ENCODE results near the gene SEPTIN5. TPM values are rescaled to one million over a fixed set of nuclear protein-coding genes. Genes with fewer than 3 reads are reported as not detected.
"Not testable (repeated sequence)": the region's sequence is repeated elsewhere in the genome, so short reads cannot be mapped to it uniquely, and the experiment has no call there.

Gene SEPTIN5
- total RNA-seq, 1 donor from 2014 or later = 197 TPM

DNA sequence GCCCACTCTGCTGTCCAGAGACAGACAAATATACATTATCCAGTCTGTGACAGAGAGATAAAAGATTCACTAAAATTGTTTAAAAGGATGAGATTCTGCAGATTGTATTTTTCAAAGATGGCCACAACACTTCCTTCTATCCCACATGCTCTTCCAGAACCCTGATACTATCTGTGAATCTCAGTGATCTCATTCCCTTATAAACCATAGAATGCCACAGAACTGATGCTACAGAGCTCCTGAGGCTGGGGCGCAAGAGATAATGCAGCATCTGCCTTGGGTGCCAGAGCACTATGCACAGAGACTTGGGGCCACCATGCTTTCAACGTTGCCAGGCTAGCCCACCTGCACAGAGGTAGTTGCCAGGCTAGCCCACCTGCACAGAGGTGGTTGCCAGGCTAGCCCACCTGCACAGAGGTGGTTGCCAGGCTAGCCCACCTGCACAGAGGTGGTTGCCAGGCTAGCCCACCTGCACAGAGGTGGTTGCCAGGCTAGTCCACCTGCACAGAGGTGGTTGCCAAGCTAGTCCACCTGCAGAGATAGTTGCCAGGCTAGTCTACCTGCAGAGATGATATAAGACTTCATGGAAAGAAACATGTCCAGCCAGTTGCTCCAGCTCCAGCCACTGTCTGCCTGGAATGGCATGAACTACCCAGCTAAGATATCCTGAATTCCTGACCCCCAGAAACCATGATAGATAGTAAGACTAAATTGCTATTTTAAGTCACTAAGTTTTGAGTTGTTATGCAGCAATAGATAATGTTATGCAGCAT is 17.6 kb upstream of the SEPTIN5 start:
- peak; percentile 49 for DNase-seq (ENCODE audit: low spot score)
- no peak overlapping the region for H3K4me3 Mint-ChIP-seq (ENCODE audit: unreplicated experiment)
- H3K27ac Mint-ChIP-seq (ENCODE audit: unreplicated experiment) = peak overlapping the region; percentile 75
- peaks cover 16% of the 10 kb centered on the region for H3K4me1 Mint-ChIP-seq (ENCODE audit: low read depth)
- TF ChIP-seq, protein P1, sequence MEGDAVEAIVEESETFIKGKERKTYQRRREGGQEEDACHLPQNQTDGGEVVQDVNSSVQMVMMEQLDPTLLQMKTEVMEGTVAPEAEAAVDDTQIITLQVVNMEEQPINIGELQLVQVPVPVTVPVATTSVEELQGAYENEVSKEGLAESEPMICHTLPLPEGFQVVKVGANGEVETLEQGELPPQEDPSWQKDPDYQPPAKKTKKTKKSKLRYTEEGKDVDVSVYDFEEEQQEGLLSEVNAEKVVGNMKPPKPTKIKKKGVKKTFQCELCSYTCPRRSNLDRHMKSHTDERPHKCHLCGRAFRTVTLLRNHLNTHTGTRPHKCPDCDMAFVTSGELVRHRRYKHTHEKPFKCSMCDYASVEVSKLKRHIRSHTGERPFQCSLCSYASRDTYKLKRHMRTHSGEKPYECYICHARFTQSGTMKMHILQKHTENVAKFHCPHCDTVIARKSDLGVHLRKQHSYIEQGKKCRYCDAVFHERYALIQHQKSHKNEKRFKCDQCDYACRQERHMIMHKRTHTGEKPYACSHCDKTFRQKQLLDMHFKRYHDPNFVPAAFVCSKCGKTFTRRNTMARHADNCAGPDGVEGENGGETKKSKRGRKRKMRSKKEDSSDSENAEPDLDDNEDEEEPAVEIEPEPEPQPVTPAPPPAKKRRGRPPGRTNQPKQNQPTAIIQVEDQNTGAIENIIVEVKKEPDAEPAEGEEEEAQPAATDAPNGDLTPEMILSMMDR (IDR thresholded peaks at IDR 0.05) = no peak
- no peaks in the 10 kb centered on the region for H3K9me3 Mint-ChIP-seq (ENCODE audit: low read depth)
- H3K27me3 Mint-ChIP-seq (ENCODE audit: low read depth) = no peaks in the 10 kb centered on the region
- no peaks in the 10 kb centered on the region for H3K36me3 Mint-ChIP-seq (ENCODE audit: low read depth)

DNA sequence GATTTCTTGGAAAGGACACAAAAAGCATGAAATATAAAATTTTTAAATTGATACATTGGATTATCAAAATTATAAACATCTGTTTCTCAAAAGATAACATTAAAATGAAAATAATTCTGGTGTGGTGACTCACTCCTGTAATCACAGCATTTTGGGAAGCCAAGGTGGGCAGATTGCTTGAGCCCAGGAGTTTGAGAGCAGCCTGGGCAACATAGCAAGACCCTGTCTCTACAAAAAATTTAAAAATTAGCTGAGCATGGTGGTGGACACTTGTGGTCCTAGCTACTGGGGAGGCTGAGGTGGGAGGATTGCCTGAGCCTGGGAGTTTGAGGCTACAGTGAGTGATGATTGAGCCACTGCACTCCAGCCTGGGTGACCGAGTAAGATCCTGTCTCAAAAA is 16.4 kb upstream of the SEPTIN5 start:
- DNase-seq (ENCODE audit: low spot score) = peak; percentile 5
- H3K9me3 Mint-ChIP-seq (ENCODE audit: low read depth); H3K4me3 Mint-ChIP-seq (ENCODE audit: unreplicated experiment); H3K27me3 Mint-ChIP-seq (ENCODE audit: low read depth); H3K27ac Mint-ChIP-seq (ENCODE audit: unreplicated experiment); H3K36me3 Mint-ChIP-seq (ENCODE audit: low read depth): not testable (repeated sequence)
- H3K4me1 Mint-ChIP-seq (ENCODE audit: low read depth) = peaks cover 10% of the 10 kb centered on the region

DNA sequence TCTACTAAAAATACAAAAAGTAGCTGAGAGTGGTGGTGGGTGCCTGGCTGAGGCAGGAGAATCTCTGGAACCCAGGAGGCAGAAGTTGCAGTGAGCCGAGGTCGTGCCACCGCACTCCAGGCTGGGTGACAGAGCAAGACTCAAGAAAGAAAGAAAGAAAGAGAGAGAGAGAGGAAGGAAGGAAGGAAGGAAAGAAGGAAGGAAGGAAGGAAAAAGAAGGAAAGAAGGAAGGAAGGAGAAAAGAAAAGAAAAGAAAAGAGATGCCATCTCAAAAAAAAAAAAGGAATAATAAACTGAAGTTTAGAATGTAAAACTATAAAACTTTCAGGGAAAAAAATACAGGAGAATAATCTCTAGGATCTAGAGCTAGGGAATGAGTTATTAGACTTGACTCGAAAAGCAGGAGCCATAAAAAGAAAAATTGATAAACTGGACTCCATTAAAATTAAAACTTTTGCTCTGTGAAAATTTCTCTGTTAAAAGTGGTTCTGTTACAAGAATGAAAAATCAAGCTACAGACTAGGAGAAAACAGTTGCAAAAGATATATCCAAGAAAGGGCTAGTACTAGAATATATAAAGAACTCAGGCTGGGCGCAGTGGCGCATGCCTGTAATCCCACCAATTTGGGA is 13.4 kb upstream of the SEPTIN5 start:
- no peaks in the 10 kb centered on the region for H3K36me3 Mint-ChIP-seq (ENCODE audit: low read depth)
- DNase-seq (ENCODE audit: low spot score) = peak; percentile 18
- no peak overlapping the region for H3K4me3 Mint-ChIP-seq (ENCODE audit: unreplicated experiment)
- TF ChIP-seq, protein P1 (IDR thresholded peaks at IDR 0.05) = no peak
- no peaks in the 10 kb centered on the region for H3K27me3 Mint-ChIP-seq (ENCODE audit: low read depth)
- H3K4me1 Mint-ChIP-seq (ENCODE audit: low read depth) = peaks cover 6% of the 10 kb centered on the region
- H3K9me3 Mint-ChIP-seq (ENCODE audit: low read depth) = no peaks in the 10 kb centered on the region
- no peak overlapping the region for H3K27ac Mint-ChIP-seq (ENCODE audit: unreplicated experiment)

DNA sequence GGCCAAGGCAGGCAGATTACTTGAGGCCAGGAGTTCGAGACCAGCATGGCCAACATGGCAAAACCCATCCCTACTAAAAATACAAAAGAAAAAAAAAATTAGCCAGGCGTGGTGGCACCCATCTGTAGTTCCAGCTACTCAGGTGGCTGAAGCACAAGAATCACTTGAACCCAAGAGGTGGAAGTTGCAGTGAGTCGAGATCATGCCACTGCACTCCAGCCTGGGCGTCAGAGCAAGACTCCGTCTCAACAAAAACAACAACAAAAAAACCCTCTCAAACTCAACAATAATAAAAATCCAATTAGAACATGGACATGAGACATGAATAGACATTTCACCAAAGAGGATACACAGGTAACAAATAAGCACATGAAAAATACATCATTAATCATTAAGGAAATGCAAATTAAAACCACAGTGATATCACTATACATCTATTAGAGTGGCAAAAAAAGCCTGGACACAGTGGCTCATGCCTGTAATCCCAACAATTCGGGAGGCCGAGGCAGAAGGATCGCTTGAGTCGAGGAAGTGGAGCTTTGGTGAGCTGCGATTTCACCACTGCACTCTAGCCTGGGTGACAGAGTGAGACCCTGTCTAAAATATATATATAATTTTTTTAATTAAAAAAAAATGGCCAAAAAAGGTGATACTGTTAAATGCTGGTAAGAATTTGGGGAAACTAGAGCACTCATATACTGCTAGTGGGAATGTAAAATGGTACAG is 12.7 kb upstream of the SEPTIN5 start:
- Mint-ChIP-seq H3K27ac (ENCODE audit: unreplicated experiment) (no peak overlapping the region), H3K27me3 (ENCODE audit: low read depth) (no peaks in the 10 kb centered on the region), H3K9me3 (ENCODE audit: low read depth) (no peaks in the 10 kb centered on the region), H3K4me3 (ENCODE audit: unreplicated experiment) (no peak overlapping the region), H3K4me1 (ENCODE audit: low read depth) (peaks cover under 1% of the 10 kb centered on the region), H3K36me3 (ENCODE audit: low read depth) (no peaks in the 10 kb centered on the region)
- DNase-seq (ENCODE audit: low spot score) = peak; percentile 24
- TF ChIP-seq, protein P1 (IDR thresholded peaks at IDR 0.05) = no peak

DNA sequence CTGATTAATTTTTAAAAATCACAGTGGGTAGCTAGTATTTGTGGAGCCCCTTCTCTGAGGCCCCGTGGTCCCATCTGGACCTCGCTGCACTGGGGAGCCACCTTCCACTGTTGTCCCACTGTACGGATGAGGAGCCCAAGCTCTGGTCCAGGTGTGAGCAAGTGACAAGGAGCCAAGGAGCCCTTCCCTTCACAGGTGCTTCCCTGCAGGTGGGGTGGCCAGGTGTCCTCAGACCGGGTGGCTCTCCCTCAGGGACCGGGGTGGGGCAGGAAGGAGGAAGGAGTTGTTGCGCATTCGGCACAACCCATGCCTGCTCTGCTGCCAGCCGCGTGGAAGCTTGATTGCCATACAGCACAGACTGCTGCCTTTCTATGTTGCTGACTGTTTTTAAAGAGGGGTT is 10.4 kb upstream of the SEPTIN5 start:
- H3K4me1 Mint-ChIP-seq (ENCODE audit: low read depth) = no peaks in the 10 kb centered on the region
- H3K27ac Mint-ChIP-seq (ENCODE audit: unreplicated experiment) = no peak overlapping the region
- peak; percentile 79 for DNase-seq (ENCODE audit: low spot score)
- H3K36me3 Mint-ChIP-seq (ENCODE audit: low read depth) = no peaks in the 10 kb centered on the region
- H3K9me3 Mint-ChIP-seq (ENCODE audit: low read depth) = no peaks in the 10 kb centered on the region
- H3K4me3 Mint-ChIP-seq (ENCODE audit: unreplicated experiment) = no peak overlapping the region
- TF ChIP-seq, protein P1 (IDR thresholded peaks at IDR 0.05) = no peak
- no peaks in the 10 kb centered on the region for H3K27me3 Mint-ChIP-seq (ENCODE audit: low read depth)
